Activated CD4-positive, alpha-beta T cell treated with anti-CD3 and anti-CD28 coated beads for 4 hours (primary cell): ENCODE data around the gene ZNF106.

Source experiments
- DNase-seq, 2 donors: peaks; one replicate each; pipeline ENCODE4 v3.0.0-alpha.2; 2020

The ZNF106 gene

DNA sequence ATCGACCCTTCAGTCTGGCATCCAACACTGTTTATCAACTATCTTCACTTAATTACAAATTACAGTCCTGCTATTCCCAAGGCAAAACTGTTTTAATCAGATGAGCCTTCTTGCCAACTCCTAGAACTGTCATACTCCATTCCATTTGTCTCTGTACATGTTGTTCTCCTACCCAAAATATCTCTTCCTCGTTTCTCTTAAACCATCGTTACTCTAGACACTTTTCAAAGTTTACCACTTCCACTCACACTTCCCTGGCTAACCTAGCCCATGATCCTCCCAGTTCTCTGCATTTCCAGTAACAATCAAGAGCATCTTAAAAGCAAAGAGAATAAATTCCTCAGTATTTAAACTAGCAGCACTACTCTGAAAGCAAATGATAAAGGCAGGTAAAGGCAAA, 19.9 kb downstream of the ZNF106 start:
- no peak for DNase-seq

GRCh38 chr15:42465520-42466259, 25.3 kb downstream of the ZNF106 start:
- no peak for DNase-seq

- DNase-seq: no peak
Observed at GRCh38 chr15:42461261-42461660, 29.7 kb downstream of the ZNF106 start.

DNA sequence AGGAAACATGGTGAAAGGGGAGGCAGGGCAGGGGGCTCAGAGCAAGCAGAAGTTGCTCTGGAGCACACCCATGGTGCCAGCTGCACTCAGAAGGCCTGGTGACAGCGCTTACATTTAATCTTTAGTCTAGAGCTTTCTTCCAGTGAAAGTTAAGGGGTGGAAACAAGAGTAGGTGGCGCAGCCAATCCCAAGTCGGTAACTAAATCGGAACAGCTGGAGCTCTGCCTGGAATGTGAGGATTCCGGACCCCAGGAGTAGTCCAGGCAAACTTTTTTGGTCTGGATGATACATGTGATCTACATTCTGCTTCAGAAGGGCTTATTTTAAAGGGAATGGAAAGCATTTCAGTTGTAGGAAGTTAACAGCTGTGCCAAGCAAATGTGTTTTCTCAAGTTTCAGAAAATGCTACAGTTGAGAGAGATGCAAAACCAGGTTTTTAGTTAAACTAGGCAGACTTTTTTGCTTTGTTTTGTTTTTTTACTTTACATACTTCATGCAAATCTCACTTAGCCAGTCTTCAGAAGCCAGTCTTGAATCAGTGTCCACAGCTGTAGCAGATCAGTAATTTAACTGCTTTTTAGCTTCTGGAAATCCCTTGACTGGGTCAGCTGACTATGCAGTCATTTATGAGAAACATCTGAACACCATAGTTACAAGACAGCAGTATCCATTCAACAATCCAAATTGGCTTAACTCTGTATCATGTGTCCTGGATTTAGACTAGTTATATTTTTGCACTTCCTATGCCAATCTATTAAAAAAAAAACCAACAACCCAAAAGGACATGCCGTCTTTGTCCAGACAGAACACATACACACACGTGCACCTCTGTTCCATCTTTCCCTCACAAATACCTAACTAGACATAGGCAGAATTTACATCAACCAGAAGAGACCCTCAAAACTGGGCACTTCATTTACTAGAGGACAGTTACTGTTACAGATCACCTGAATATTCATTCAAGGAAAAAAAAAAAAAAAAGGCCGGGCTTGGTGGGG, 33.2 kb downstream of the ZNF106 start:
- no peak for DNase-seq

DNA sequence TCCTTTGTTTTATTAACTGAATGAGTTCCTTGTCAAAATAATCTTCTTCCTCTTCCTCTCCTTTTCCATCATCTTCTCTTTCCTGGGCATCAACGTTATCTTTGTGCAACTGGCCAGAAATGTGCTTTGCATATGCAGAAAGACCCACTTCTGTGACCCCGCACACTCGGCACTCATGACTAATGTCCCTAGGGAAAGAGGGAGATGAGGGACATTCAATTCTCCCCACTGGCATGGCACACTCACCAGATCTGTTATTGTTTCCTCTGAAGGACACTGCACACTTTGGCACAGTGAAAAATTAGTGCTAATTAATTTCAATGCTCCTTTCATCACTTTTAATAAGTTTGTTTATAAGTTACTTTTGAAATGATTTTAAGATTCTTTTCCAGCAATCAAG, 34.0 kb downstream of the ZNF106 start:
- no peak for DNase-seq

- no peak for DNase-seq
Observed at GRCh38 chr15:42456531-42456930, 34.4 kb downstream of the ZNF106 start.

DNA sequence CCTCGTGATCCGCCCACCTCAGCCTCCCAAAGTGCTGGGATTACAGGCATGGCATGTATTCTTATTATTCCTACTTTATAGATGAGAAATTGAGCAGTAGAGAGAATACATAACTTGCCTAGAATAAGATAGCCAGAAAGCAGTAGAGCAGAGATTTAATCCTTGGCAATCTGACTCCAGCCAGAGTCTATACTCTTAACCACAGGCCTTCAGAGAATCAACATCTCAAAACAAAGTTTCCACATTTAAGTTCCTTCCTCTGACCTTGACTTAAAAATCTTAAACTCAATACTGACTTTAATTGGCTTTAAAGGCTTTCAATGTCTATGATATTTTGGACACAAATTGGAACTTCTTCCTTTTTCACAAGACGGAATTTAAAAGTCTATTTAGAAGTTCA, 37.1 kb downstream of the ZNF106 start:
- no peak for DNase-seq

DNA sequence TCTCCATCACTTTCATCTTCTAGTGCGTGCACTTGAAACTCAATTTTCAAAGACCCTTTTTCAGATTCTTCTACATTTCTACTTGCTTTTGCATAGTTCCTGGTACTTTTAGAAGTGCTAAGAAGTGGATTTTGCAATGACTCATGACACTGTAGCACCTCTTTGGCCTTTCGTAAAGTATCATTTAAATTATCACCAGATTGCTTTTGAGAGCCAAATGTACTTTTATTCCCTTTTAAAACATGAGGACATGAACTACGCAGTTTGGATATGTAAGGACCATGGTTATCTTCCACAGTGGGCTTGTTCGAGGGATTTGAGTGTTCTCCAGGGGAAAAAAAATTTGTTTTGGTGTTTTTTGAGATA, 40.5 kb downstream of the ZNF106 start:
- DNase-seq: no peak

GRCh38 chr15:42449770-42450424, 41.0 kb downstream of the ZNF106 start:
- no peak for DNase-seq

GRCh38 chr15:42448281-42448680, 42.7 kb downstream of the ZNF106 start:
- no peak for DNase-seq

- DNase-seq: no peak
Observed at GRCh38 chr15:42447599-42447998, 43.3 kb downstream of the ZNF106 start.

GRCh38 chr15:42445551-42445950, 45.4 kb downstream of the ZNF106 start:
- no peak for DNase-seq

- no peak for DNase-seq
Observed at GRCh38 chr15:42444415-42445063, 46.4 kb downstream of the ZNF106 start.

DNA sequence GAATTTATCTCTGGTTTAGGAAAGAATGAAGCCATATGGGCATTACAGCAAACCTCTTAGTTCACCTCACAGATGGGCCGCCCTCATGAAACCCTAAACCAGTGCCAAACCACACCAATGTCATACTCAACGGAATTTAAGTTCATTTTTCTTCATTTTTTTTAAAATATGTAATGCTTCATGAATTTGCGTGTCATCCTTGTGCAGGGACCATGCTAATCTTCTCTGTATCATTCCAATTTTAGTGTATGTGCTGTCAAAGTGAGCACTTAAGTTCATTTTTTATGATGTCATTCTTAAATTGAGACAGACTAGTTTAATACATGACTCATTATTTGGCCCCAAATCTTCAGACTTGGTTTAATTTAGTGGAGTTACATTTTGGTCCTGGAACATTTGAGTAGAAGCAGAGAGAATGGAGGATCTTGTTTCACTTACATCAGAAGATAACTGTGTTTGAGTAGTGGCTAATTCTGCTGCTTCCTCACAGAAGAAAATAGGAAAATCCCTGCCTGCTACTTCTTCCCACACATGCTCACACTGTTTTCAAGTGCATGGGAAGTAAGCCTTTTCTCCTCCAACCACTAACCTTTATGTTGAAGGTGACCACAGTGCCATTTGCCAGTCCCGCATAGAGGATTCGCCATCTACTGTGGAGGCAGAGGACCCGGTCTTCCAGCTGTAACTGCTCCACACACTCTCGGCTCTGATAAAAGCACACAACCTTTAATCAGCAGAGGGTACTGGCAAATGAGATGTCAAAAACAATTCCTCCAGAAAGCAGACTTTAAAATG, 63.3 kb downstream of the ZNF106 start:
- no peak for DNase-seq

DNA sequence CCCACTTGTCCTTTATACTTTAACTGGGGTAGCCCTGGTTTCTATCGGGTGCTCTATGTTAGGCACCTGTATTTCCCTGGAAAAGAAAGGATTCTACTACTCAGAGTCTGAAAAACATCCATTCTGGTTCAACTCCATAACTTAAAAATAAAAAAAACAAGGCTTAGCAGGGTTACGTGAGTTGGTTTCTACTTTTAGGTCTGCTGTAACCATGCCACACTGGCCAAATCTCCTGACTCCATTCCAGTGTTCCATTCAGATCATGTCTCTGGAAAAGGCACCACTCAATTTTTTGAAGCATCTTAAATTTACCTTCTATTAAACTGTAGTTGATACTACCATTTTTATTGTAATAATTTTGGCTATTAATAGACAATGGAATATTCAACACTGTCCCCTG, 69.6 kb downstream of the ZNF106 start:
- DNase-seq: no peak

- no peak for DNase-seq
Observed at GRCh38 chr15:42419369-42419768, 71.6 kb downstream of the ZNF106 start.

GRCh38 chr15:42413920-42414319, 77.0 kb downstream of the ZNF106 start:
- no peak for DNase-seq

DNA sequence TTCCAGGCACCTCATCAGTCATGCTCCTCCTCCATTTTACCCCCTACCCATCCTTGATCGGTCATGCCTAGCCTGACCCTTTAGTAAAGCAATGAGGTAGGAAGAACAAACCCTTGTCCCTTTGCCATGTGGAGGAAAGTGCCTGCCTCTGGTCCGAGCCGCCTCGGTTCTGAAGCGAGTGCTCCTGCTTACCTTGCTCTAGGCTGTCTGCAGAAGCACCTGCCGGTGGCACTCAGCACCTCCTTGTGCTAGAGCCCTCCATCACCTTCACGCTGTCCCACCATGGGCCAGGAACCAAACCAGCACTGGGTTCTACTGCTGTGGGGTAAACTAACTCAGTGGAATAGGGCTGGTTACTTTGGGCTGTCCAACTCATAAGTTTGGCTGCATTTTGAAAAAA, 79.1 kb downstream of the ZNF106 start:
- no peak for DNase-seq

DNA sequence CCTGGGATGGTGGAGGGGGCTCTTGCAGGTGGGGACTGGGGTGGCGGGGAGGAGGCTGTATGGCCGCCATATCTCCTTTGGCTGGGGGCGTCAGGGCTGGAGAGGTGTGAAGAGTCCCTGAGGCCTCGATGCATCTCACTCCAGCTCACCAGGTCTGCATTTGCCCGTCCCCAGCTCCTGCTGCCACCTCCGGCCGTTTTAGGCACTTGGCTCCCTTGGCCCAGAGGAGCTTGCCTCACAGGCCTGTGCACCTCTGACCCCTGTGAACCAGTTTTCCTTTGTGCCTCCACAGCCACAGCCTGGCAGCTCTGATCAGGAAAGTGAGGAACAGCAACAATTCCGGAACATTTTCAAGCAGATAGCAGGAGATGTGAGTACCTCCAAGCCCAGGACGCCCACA, 81.9 kb downstream of the ZNF106 start:
- no peak for DNase-seq

DNA sequence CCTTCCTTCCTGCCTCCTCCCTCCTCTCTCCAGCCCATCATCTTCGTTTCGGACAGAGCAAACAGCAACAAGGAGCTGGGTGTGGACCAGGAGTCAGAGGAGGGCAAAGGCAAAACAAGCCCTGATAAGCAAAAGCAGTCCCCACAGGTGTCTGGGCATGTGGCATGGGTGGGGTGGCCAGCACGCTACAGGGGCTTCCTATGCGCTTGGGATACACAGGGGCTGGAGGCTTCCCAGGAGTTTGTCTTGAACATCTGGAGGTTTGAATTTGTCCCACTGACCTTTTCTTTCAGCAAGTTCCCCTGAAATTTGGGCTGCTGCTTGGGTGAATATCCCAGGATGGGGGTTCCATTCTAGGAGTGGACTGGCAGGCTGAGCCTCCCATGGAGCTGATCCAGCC, 82.8 kb downstream of the ZNF106 start:
- no peak for DNase-seq

DNA sequence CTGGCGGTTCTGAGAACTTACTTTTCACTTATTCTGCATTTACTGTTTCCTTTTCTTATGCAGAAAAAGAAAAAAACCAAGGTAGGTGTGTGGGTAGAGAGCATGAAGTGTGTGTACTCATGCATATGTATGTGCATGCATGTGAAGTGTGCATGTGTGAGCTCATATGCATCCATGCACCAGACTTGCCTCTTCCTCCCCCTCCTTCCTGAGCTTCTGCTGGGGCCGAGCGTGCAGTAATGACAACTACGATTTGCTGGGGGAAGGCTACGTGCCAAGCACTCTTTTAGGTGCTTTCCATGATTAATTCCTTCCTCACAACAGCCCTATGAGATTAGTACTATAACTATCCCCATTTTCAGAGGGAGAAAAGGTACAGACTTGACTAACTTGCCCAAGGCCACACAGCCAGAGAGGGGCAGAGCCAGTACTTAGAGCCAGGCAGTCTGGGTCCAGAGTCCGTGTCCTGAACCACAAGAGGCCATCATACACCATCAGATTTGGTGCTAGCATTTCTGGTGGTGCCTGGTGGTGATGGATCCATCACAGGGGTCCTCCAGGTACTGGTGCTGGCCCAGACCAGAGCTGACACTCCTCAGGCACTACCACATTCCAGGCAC, 85.0 kb downstream of the ZNF106 start:
- DNase-seq: no peak
